Measurements from ENCODE around the gene LSMEM2. TPM values are rescaled to one million over a fixed set of nuclear protein-coding genes. Genes with fewer than 3 reads are reported as not detected.

LSMEM2 gene
- total RNA-seq, 1 experiment from 2014 or later, result not detected

DNA sequence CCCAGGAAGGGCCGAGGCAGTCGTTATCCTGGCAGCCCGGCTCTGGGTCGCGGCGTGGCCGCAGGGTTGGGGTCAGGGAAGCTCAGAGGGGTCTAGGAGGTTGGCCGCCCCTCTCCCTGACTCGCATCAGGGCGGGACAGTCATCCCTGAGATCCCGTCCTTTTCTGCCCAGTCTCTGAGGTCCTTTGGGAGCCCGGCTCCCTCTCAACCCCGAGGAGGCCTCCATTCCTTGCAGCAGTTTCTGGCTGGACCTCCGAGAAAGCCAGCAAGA is 43.2 kb downstream of the LSMEM2 start:
- no peak for DNase-seq (ENCODE audit: low read depth)

DNA sequence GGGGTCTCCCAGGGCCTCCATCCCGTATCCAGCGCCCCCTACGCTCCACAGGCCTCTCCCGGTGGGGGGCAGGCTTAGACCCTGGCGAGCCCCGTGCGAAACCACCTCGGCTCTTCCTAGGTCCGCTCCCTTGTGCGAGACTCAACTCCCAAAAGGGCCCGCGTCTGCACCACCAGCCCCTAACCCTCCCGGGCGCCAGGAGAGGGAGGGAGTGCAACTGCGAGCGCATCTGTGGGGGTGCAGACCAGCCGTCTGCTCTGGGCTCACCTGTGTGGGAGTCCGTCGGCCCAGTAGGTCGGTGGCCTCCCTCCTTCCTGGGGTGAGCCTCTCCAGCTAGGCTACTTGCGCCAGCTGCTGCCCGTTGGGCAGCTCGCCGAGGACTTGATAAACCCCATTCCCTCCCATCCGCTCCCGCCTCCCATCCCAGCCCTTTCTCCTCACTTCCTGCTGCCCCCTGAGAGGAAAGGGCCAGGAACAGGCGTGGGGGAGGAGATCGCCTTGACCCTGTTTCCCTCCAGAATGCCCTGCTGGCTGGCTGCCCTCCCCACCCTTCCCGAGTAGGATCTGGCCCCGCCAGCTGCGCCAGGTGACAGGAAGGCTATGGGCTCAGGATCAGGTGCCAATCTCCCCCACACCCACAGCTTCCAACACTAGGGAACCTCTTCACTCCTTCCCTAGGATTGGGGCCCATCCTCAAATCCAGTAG is 43.7 kb downstream of the LSMEM2 start, which contains the start of gene HYAL2:
Gene HYAL2, minus strand, starts transcription at position 360 of the 706 bp plus-strand sequence. CDS start 2,256 bp downstream, outside the sequence.
- DNase-seq (ENCODE audit: low read depth), result no peak

DNA sequence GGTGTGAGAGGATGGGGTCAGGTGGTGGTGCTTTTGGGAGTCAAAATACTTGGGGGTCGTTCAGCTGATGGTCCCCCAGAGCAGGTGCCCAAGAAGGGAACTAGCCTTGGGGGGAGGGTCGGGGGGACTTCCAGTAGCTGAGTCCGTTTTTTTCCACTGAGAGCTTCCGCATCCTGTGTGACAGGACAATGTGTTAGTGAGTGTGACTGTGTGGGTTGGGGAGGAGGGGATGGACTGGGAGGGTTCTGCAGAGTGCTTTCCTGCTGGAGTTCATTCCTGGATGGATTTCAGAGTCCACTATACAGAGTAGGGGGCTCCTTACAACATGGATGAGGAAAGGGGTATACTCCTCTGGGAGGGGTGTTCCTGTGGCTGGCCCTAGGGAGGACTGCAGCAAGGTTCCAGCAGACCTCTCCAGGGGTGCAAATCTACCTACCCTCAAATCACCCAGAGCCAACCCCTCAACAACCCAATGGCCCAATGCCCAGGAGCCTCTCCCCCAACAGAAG is 44.3 kb downstream of the LSMEM2 start:
- no peak for DNase-seq (ENCODE audit: low read depth)

DNA sequence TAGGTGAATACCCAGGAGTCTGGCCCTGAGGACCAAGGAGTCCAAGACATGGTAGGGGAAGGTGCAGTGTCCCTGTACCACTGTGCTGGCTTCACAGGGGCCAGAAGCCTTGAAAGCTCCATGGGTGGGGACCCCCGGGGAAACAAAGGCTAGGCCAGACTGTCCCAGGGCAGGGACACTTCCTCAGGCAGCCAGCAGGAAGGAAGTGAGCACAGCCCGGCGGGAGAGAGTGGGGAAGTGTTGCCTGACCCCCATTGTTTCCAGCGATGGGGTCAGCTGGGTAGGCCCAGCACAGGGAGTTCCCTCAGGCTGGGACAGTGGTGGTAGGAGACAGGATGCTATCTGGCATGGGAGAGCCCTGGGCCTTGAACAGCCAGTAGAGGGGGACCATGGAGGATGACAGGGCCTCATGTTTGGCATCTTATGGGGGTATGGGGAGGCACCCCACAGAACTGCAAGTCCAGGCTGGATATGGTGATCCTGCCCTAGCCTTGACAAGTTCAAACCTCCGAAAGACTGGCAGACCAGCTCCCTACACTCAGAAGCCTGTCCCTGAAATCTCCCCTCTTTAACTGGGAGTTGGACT is 44.8 kb downstream of the LSMEM2 start:
- DNase-seq (ENCODE audit: low read depth), result no peak

DNA sequence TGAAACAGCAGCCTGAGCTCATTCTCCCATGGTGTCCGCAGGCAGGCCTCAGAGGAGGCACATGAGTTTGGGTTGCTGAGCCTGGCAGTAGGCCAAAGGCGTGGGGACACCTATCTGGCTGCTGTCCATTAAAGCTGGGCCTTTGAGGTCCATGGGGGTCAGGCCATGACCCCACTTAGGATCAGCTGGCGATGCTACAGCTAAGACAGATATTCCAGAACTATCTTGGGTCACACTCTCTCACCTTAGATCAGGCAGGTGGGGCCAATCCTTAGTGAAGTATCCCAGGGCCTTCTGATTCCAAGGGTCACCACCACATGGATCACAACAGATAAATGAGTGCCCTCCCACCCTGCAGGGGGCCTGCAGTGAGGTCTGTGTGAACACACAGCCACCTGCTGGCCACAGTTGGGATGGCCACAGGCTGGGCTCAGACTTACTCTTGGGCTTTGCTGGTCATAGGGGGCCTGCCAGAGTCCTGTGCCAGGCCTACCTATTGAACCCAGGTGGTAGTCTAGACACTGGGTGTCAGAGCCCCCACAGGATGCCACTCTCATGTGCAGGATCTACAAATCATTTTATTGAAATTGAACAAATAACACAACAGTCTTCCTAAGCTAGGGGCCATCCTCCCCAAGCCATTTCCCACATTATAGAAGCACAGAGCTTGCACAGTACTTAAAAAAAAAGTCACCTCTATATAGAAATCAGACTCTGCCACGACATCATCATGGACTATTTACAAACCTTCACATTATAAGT is 45.6 kb downstream of the LSMEM2 start:
- peak; percentile 66 for DNase-seq (ENCODE audit: low read depth)

DNA sequence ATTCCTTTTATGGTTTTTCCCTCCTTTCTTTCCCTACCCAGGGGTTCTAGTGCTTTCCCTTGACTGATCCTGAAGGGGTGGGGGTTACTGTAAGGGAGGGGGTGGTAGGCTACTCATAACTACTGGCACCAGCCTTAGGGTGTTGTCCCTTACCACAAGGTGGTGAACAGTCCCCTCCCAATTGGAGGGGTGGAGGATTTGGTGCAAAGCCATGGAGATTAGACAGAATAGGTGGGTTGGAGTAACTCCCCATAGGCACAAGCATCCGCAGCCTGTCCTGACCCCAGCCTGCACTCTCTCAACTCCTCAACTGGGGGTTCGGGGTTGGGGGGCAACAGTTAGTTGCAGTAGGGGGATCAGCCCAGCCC is 46.2 kb downstream of the LSMEM2 start:
- no peak for DNase-seq (ENCODE audit: low read depth)

DNA sequence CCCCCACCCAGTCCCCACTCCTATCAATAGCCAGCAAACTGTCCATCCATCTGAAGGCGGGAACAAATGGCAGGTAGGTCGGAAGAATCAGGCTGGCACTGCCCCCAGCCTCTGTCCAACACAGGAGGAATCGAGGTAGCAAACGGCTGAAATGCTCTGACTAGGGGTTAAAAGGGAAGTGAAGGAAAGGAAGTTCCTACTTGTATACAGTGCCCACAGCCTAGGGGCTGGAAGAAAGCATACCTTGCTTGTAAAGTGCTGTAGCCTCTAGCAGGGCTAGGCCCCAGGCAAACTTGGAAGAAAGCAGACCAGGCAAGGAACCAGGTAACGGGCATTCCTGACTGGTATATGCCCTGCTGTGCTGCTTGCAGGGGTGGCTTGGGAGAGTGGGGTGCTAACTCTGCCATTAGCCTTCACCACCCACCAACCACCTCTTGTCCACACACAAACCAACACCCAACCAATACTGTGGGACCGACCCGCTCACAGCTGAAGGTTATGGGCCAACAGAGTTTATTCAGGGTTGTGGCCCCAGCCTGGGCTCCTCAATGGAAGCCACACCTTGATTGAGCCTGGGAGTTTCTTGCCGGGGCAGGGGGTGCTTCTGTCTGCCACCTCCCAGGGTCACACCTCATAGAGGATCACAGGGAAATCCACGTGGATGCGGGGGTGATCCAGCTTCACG is 46.8 kb downstream of the LSMEM2 start:
- DNase-seq (ENCODE audit: low read depth), result no peak

DNA sequence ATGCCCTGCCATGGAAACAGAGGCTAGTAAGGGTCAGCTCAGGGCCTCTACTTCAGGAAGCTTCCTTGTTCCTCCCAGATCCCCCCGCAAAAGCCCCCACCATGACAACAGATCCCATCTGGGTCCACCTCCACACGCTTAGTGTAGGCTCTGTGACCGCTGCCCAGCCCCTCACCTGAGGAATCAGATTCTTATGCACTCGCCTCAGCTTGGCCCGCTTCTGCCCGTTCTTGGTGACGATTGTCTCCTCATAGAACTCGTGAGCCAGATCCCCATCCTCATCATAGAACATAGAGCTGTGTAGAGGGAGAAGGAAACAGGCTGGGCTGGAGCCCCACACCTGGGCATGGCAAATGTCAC is 47.3 kb downstream of the LSMEM2 start:
- no peak for DNase-seq (ENCODE audit: low read depth)

DNA sequence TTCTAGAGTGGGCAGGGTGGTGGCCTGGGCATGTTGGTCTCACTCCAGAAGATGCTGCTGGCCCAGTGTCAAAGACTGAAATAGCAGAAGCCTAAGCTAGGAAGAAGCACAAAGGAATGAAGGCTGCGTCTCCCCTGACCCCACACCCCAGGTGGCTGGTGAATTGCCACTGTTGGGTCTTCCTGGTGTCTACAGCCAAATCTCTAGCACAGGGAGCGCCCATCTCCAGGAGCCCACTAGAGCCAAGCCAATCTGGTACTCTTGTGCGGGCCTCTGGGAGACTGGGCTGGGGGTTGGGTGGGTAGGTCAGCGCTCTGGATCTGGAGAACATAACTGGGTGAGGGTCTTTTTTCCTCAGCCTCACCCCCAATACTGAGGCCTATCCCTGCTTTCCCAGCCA is 48.2 kb downstream of the LSMEM2 start:
- DNase-seq (ENCODE audit: low read depth), result no peak

DNA sequence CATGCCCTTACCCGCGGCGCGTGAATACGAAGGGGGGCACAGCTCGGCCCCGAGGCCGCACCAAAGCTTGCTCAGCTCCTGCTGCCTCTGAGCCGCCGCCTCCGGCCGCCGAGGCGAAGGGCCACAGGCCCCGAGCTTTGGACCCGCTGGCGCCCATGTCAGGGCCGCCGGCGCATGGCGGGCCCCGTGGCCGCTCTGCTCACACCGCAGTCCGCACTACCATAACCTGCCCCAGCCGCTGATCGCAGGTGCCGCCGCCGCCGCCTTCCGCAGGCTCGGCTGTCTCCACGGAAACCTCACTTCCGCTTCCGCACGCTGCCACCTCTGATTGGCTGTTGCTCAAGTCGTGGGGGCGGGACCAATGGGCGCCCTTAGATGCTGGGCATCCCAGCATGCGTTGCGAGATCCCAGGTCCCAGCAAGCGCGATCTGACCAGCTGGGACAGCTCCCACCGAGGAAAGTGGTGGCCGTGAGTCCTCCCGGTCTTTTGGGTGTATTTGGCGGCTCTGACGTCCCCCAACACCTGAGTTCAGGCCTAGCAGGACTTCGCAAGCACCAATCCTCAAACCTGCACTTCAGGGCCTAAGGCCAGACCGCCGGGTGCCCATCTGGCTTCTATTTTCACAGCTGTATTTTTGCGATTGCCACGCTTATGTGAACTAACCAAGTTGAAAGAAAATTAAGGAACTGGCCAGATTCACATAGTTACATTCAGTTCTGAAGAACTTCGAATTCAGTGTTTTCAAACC is 49.2 kb downstream of the LSMEM2 start, which contains the start of gene TUSC2:
Gene TUSC2, minus strand, starts transcription at position 281 of the 749 bp plus-strand sequence. Its CDS starts 124 bp downstream, at position 157.
- peak; percentile 96 for DNase-seq (ENCODE audit: low read depth)

DNA sequence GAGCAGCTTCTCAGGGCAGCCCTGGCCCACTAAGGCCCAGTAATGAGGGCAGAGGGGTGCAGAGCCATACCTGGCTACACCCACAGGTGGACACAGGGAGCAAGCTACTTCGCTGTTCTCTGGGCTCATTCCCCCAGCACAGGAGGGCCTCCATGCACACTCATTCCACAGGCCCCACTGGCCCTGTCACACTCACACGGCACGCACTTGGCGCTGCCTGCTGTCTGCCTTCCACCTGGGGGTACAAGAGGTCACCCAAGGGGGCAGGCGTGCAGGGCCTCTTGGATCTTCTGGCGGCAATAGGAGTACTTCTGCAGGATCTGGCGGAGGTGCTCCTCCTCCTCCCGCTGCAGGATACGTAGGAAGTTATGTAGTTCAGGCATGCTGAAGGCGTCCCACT is 51.4 kb downstream of the LSMEM2 start:
- no peak for DNase-seq (ENCODE audit: low read depth)

DNA sequence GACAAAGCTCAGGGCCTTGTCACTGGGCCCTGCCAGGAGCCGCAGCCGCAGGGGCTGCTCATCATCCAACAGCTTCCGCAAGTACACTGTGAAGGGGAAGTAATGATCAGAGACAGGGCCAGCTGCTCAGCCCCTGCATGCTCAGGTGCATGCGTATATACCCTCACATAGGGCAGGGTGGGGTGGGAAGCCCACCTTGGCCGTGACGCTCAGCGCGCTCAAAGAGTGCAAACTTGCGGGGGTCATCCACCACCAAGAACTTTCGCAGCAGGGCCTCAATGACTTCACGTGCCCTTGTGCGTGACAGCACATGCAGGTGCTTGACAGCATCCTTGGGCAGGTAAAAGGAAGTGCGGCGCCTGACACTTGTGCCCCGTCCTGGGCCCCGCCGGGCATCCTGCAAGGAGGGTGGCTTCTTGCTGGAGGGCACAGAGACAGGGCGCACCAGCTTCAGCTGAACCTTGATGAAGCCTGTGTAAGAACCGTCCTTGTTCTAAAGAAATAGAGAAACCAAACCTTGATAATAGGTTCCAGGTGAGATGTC is 52.5 kb downstream of the LSMEM2 start:
- DNase-seq (ENCODE audit: low read depth), result no peak

DNA sequence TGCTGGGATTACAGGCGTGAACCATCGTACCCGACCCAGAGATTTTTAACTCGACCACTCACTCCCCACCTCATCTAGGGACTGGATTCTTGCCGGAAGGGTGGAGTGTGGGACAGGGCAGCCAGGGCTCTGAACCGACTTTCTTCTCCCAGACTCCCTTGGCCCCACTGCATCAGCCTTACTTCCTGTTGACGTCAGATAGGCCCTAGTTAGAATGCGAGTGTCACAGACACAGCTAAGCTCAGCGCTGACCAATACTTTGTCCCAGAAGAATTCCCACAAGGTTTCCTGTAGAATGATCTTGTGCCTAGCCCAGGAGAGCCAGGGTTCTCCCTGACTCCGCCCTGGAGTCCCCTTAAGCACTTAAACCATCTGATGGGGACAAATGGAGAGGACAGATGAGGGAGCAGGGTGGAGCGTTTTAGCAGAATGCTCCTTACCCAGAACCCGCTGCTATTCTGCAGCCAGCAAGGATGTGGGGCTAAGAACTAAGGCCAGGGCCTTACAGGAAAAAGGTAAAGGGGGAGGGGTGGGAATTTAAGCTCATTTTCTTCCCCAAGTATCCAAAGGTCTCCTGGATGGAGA is 54.9 kb downstream of the LSMEM2 start:
- DNase-seq (ENCODE audit: low read depth), result peak; percentile 28

DNA sequence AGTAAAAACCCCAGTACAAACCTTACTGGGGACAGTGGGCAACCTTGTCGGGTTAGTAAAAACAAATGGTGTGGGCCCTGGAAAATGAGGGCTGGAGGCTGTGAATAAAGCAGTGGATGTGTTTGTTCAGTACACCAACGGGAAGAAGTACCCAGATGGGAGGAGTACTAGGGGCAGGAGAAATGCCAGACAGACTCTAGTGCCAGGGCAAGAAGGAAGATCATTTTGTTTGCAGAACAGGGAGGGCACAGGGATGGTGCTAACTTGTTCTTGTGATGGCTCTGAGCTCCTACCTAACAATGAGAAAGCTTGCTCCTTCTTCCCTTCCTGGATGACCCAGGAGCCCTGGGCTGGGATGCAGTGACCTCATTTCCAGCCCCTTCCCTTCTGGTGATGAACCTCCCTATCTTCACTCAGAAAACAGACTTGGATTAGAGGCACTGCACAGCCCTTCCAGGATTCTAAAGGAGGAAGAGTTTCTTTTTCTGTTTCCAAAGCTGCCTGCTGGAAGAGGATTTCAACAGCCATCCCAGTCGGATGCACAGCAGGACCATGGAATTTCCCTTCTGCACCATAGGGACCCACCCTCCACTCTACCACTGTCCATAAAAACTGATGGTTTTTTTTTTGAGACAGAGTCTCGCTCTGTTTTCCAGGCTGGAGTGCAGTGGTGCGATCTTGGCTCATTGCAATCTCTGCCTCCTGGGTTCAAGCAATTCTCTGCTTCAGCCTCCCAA is 55.6 kb downstream of the LSMEM2 start:
- DNase-seq (ENCODE audit: low read depth), result no peak

DNA sequence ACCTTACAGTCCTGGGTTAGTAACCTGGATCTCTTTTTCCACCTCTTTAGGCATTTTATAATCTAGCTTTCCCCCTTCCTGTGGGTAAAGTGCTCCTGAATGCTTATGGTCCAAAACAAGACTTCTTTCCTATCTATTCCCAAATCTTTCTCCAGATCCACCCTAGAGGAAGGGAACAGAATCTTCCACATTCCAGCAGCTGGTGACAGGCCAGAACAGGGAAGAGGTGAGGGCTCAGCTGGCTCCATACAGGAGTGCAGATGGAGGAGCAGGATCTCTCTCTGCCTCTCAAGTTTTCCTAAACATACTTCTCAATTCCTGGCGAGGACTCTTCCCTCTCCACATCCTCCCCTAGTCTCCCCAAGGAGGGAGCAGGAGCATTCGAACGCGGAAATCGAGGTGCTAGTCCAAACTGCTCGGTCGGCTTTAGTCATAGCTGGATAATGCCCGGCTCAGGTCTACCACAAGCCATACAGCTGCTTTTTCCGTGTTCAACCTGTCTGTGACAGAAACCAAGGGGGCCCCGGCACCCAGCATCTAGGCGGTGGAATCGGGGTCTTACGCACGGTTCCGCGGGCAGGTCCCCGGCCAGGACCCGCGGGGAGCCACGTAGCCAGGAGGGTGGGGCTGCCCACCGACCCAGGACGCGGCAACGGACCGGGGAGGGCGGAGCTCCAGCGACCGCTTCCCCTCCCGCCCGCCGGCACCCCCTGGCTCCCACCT is 57.7 kb downstream of the LSMEM2 start:
- DNase-seq (ENCODE audit: low read depth), result peak; percentile 38

DNA sequence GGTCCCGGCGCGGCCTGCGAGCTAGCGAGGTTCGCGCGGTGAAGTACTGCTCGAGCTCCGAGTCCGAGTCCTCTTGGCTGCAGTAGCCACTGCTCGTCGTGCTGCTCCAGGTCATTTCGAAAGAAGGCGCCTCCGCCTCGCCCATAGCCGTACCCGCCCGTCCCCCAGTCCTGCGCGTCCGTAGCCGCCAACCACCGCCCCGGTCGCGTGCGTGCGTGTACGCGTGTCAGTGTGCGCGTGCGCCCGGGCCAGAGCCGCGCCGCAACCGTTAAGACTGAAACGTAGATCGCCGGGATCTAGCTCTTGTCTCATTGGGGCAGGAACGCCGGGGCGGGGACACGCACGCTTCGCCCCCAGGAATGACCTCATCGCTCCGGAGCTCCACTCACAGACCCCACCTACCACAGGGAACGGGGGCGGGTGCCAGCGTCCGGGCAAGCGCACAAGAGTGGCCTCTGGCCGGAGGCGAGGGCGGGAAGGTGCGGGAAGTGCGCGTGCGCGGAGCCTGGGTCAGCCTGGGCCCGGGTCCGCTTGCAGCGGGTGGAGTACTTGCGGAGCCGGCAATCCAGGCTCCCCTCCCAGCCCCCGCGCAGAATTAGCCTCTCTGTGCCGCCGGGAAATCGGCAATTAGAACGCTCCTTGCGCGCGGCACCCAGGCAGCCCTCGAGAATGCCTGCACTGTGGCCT is 58.4 kb downstream of the LSMEM2 start:
- peak; percentile 99 for DNase-seq (ENCODE audit: low read depth)

All from RPMI7951 (cell line).